ENCODE data around the gene NIM1K.
A peak's percentile ranks its signal among the peaks of the same experiment; 100 is the strongest.

NIM1K gene

DNA sequence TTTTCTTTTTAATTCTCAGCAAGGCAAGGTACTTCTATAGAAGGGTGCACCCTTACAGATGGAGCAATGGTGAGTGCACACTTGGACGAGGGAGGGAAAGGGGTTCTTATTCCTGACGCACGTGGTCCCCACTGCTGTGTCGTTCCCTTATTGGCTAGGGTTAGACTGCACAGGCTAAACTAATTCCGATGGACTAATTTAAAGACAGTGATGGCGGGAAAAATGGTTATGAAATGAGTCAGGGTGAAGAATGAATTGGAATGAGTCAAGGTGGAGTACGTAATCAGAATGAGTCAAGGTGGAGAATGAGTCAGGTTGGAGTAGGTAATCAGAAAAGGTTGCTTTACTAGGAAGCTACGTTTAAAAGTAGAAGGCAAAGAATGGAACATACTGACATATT is 123.2 kb downstream of the NIM1K start:
- Histone ChIP-seq H4K12ac (ENCODE audit: low read depth, low read length) (no peak overlapping the region), H3K79me1 (ENCODE audit: low read length) (peaks cover 13% of the 10 kb centered on the region), H2BK12ac (ENCODE audit: low read length) (peak overlapping the region; percentile 75), H3K4me3 (ENCODE audit: low read depth, low read length) (no peak overlapping the region), H3K9ac (ENCODE audit: low read length) (no peak overlapping the region), H2AFZ (ENCODE audit: insufficient read depth, low read length, poor library complexity) (no peak overlapping the region), H3K18ac (ENCODE audit: low read length) (no peak overlapping the region), H2BK5ac (ENCODE audit: low read depth, low read length, poor library complexity) (peak overlapping the region; percentile 35), H3K9me3 (ENCODE audit: insufficient read depth, low read depth, low read length) (no peaks in the 10 kb centered on the region), H2AK5ac (ENCODE audit: low read length) (no peak overlapping the region), H3K27ac (ENCODE audit: low read depth, low read length) (no peak overlapping the region), H3K27me3 (ENCODE audit: insufficient read depth, low read length) (no peaks in the 10 kb centered on the region), H4K91ac (ENCODE audit: low read depth, low read length) (no peak overlapping the region), H3K36me3 (ENCODE audit: control insufficient read depth in 1 of 2, insufficient read depth in 2 of 2, low read length in 2 of 2) (no peaks in the 10 kb centered on the region), H3K14ac (ENCODE audit: low read length) (no peak overlapping the region), H3K79me2 (ENCODE audit: control insufficient read depth, insufficient read depth, low read length, poor library complexity) (peaks cover 16% of the 10 kb centered on the region), H3K4me1 (ENCODE audit: control insufficient read depth in 1 of 2, insufficient read depth in 2 of 2, low read length in 2 of 2) (peaks cover 5 to 7% of the 10 kb centered on the region in 2 experiments), H2BK120ac (ENCODE audit: insufficient read depth, low read length, poor library complexity) (no peak overlapping the region), H3K23ac (ENCODE audit: low read length) (no peak overlapping the region), H3K4me2 (ENCODE audit: low read length) (no peak overlapping the region), H3K4ac (ENCODE audit: low read depth, low read length) (no peak overlapping the region), H4K8ac (ENCODE audit: low read depth, low read length) (no peak overlapping the region)
- 100% methylated on average over 1 of the region's 8 CpGs for WGBS (ENCODE audit: extremely low coverage, insufficient coverage, insufficient read length)
- DNase-seq, result peak; percentile 54 to 93

DNA sequence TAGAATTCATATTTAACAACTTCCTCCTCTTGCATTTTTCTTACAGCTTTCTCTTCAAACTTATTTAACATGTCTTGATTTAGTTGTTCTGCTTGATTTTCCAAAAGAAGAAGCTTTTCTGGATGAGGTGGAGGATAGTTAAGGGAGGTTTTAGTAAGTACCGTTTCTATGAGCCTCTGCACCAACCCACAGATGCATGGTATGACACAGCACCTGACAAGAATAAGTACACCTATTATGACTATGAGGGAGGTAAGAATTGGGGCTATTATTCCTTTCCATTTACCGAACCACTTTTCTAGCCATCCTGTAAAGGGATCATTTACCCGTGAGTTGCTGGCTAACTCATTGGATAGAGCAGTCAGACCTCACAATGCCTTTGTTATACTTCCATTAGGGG is 123.7 kb downstream of the NIM1K start:
- Histone ChIP-seq H3K27ac (ENCODE audit: low read depth, low read length) (no peak overlapping the region), H3K23ac (ENCODE audit: low read length) (no peak overlapping the region), H4K12ac (ENCODE audit: low read depth, low read length) (no peak overlapping the region), H2BK12ac (ENCODE audit: low read length) (no peak overlapping the region), H3K79me2 (ENCODE audit: control insufficient read depth, insufficient read depth, low read length, poor library complexity) (peaks cover 16% of the 10 kb centered on the region), H2AFZ (ENCODE audit: insufficient read depth, low read length, poor library complexity) (no peak overlapping the region), H3K4me3 (ENCODE audit: low read depth, low read length) (no peak overlapping the region), H3K4ac (ENCODE audit: low read depth, low read length) (no peak overlapping the region), H3K27me3 (ENCODE audit: insufficient read depth, low read length) (no peaks in the 10 kb centered on the region), H3K4me1 (ENCODE audit: control insufficient read depth in 1 of 2, insufficient read depth in 2 of 2, low read length in 2 of 2) (peaks cover 5 to 7% of the 10 kb centered on the region in 2 experiments), H3K36me3 (ENCODE audit: control insufficient read depth in 1 of 2, insufficient read depth in 2 of 2, low read length in 2 of 2) (no peaks in the 10 kb centered on the region), H3K9ac (ENCODE audit: low read length) (no peak overlapping the region), H3K14ac (ENCODE audit: low read length) (no peak overlapping the region), H2BK5ac (ENCODE audit: low read depth, low read length, poor library complexity) (no peak overlapping the region), H2AK5ac (ENCODE audit: low read length) (no peak overlapping the region), H4K8ac (ENCODE audit: low read depth, low read length) (no peak overlapping the region), H3K79me1 (ENCODE audit: low read length) (peaks cover 13% of the 10 kb centered on the region), H3K18ac (ENCODE audit: low read length) (no peak overlapping the region), H4K91ac (ENCODE audit: low read depth, low read length) (no peak overlapping the region), H2BK120ac (ENCODE audit: insufficient read depth, low read length, poor library complexity) (no peak overlapping the region), H3K4me2 (ENCODE audit: low read length) (no peak overlapping the region), H3K9me3 (ENCODE audit: insufficient read depth, low read depth, low read length) (no peaks in the 10 kb centered on the region)
- no peak for DNase-seq
- whole genome bisulfite sequencing (ENCODE audit: extremely low coverage, insufficient coverage, insufficient read length), result no CpG with 5 or more reads among the region's 3 CpGs

DNA sequence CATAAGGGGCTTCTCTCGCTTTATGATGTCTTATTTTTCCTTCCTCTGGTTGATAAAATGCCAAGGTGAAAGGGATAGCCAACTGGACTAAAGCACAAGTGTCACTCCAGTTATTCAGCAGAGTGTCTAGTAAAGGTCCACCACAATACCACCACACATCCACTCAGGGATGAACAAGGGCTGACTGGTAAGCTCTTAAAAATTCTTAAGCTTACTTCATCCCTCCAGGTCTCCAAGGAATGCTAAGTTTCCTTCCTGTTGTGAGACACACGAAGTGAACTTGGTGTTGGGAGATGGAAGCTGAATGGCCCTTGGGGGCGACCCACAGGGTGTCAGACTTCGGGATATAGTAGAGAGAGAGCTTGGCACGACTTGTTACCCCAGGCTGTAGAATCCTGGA is 124.4 kb downstream of the NIM1K start:
- no peak overlapping the region for H3K4ac ChIP-seq (ENCODE audit: low read depth, low read length)
- WGBS (ENCODE audit: extremely low coverage, insufficient coverage, insufficient read length), result no CpG with 5 or more reads among the region's 5 CpGs
- H3K27ac ChIP-seq (ENCODE audit: low read depth, low read length), result no peak overlapping the region
- H3K4me1 ChIP-seq (ENCODE audit: control insufficient read depth in 1 of 2, insufficient read depth in 2 of 2, low read length in 2 of 2), result peaks cover 2 to 4% of the 10 kb centered on the region in 2 experiments
- no peak overlapping the region for H4K91ac ChIP-seq (ENCODE audit: low read depth, low read length)
- no peak overlapping the region for H3K14ac ChIP-seq (ENCODE audit: low read length)
- H2AFZ ChIP-seq (ENCODE audit: insufficient read depth, low read length, poor library complexity), result no peak overlapping the region
- H3K23ac ChIP-seq (ENCODE audit: low read length), result no peak overlapping the region
- H3K79me1 ChIP-seq (ENCODE audit: low read length), result peaks cover 13% of the 10 kb centered on the region
- H3K36me3 ChIP-seq (ENCODE audit: control insufficient read depth in 1 of 2, insufficient read depth in 2 of 2, low read length in 2 of 2), result no peaks in the 10 kb centered on the region
- H2AK5ac ChIP-seq (ENCODE audit: low read length), result no peak overlapping the region
- H2BK12ac ChIP-seq (ENCODE audit: low read length), result peak overlapping the region; percentile 82
- H3K27me3 ChIP-seq (ENCODE audit: insufficient read depth, low read length), result no peaks in the 10 kb centered on the region
- H3K4me2 ChIP-seq (ENCODE audit: low read length), result no peak overlapping the region
- H2BK120ac ChIP-seq (ENCODE audit: insufficient read depth, low read length, poor library complexity), result no peak overlapping the region
- H3K9me3 ChIP-seq (ENCODE audit: insufficient read depth, low read depth, low read length), result no peaks in the 10 kb centered on the region
- no peak overlapping the region for H4K8ac ChIP-seq (ENCODE audit: low read depth, low read length)
- no peak overlapping the region for H4K12ac ChIP-seq (ENCODE audit: low read depth, low read length)
- H3K4me3 ChIP-seq (ENCODE audit: low read depth, low read length), result no peak overlapping the region
- DNase-seq, result no peak
- H3K18ac ChIP-seq (ENCODE audit: low read length), result no peak overlapping the region
- H2BK5ac ChIP-seq (ENCODE audit: low read depth, low read length, poor library complexity), result no peak overlapping the region
- H3K9ac ChIP-seq (ENCODE audit: low read length), result no peak overlapping the region
- peaks cover 12% of the 10 kb centered on the region for H3K79me2 ChIP-seq (ENCODE audit: control insufficient read depth, insufficient read depth, low read length, poor library complexity)

GRCh38 chr5:43320846-43321245 is 128.8 kb downstream of the NIM1K start:
- H3K27me3 ChIP-seq (ENCODE audit: insufficient read depth, low read length), result no peaks in the 10 kb centered on the region
- no peaks in the 10 kb centered on the region for H3K9me3 ChIP-seq (ENCODE audit: insufficient read depth, low read depth, low read length)
- no peak overlapping the region for H3K27ac ChIP-seq (ENCODE audit: low read depth, low read length)
- no peak overlapping the region for H3K14ac ChIP-seq (ENCODE audit: low read length)
- H4K8ac ChIP-seq (ENCODE audit: low read depth, low read length), result no peak overlapping the region
- H3K18ac ChIP-seq (ENCODE audit: low read length), result no peak overlapping the region
- no peaks in the 10 kb centered on the region for H3K79me1 ChIP-seq (ENCODE audit: low read length)
- no peak overlapping the region for H2BK120ac ChIP-seq (ENCODE audit: insufficient read depth, low read length, poor library complexity)
- H4K12ac ChIP-seq (ENCODE audit: low read depth, low read length), result no peak overlapping the region
- H3K4me2 ChIP-seq (ENCODE audit: low read length), result no peak overlapping the region
- no peak overlapping the region for H2AFZ ChIP-seq (ENCODE audit: insufficient read depth, low read length, poor library complexity)
- no peaks in the 10 kb centered on the region for H3K4me1 ChIP-seq (ENCODE audit: control insufficient read depth in 1 of 2, insufficient read depth in 2 of 2, low read length in 2 of 2)
- H3K79me2 ChIP-seq (ENCODE audit: control insufficient read depth, insufficient read depth, low read length, poor library complexity), result no peaks in the 10 kb centered on the region
- H2AK5ac ChIP-seq (ENCODE audit: low read length), result no peak overlapping the region
- H3K36me3 ChIP-seq (ENCODE audit: control insufficient read depth in 1 of 2, insufficient read depth in 2 of 2, low read length in 2 of 2), result no peaks in the 10 kb centered on the region
- H4K91ac ChIP-seq (ENCODE audit: low read depth, low read length), result no peak overlapping the region
- no CpG with 5 or more reads among the region's 4 CpGs for WGBS (ENCODE audit: extremely low coverage, insufficient coverage, insufficient read length)
- no peak overlapping the region for H3K4ac ChIP-seq (ENCODE audit: low read depth, low read length)
- no peak overlapping the region for H2BK5ac ChIP-seq (ENCODE audit: low read depth, low read length, poor library complexity)
- no peak overlapping the region for H2BK12ac ChIP-seq (ENCODE audit: low read length)
- H3K9ac ChIP-seq (ENCODE audit: low read length), result no peak overlapping the region
- H3K4me3 ChIP-seq (ENCODE audit: low read depth, low read length), result no peak overlapping the region
- H3K23ac ChIP-seq (ENCODE audit: low read length), result no peak overlapping the region
- DNase-seq, result no peak

Measured in trophoblast cell (in vitro differentiated cells and primary cell).